Vagina (tissue), 2 donors: ENCODE results near the gene FAF2. TPM values are rescaled to one million over a fixed set of nuclear protein-coding genes. Genes with fewer than 3 reads are reported as not detected.

Experiments
- DNase-seq, 2 donors: peaks; one replicate each; pipeline ENCODE4 v3.0.0-alpha.2; 2017; ENCODE audit errors: extremely low spot score in 2 of 2
- H3K27ac ChIP-seq: fragments of 200-600 bp; sonication (generic); one replicate; pipeline ENCODE4 v1.5.1; 2019
- H3K27me3 ChIP-seq: fragments of 200-600 bp; sonication (generic); one replicate; pipeline ENCODE4 v1.5.1; 2019
- H3K36me3 ChIP-seq, 2 donors: fragments of 200-600 bp; sonication (generic); one replicate each; pipeline ENCODE4 v1.5.1; 2017 to 2019
- H3K4me1 ChIP-seq: fragments of 200-600 bp; sonication (generic); one replicate; pipeline ENCODE4 v1.5.1; 2019
- H3K4me3 ChIP-seq, 2 donors: fragments of 200-600 bp; sonication (generic); 1 replicate in 1 of 2; 2 replicates in 1 of 2; pipeline ENCODE4 v1.5.1; 2016 to 2019
- H3K9me3 ChIP-seq: fragments of 200-600 bp; sonication (generic); one replicate; pipeline ENCODE4 v1.5.1; 2019
- POLR2A ChIP-seq, 2 donors: fragments of 450-650 bp; IDR thresholded peaks; one replicate each; pipeline ENCODE4 v1.6.1; 2017; ENCODE audit warnings: antibody characterized with exemption in 2 of 2, mild to moderate bottlenecking in 2 of 2, moderate library complexity in 2 of 2
- POLR2AphosphoS5 ChIP-seq, 2 donors: sonication (generic); formaldehyde crosslinking; IDR thresholded peaks; one replicate each; pipeline ENCODE4 v1.9.0; 2017; ENCODE audit warnings: antibody characterized with exemption in 2 of 2, mild to moderate bottlenecking in 2 of 2, low read depth in 1 of 2; ENCODE audit not compliant: insufficient read depth in 1 of 2
- intact Hi-C: fragments of 100-400 bp; cut with DNase I; formaldehyde crosslinking; loops from one replicate; pipeline ENCODE4 v1.15.1; 2023
- total RNA-seq: library from RNA; depleted of rRNA; stranded (reverse); fragments of >200 nt; gene quantifications from one replicate; pipeline ENCODE4 v1.2.3, GENCODE V29; 2016
- TF ChIP-seq, protein P1 (sequence below), 3 experiments: fragments of 450-650 bp in 2 of 3; fragments of 200-600 bp in 1 of 3; sonication (generic) in 1 of 3; IDR thresholded peaks; one replicate each; pipeline ENCODE4 v1.5.1; 2017 to 2019; ENCODE audit warnings: antibody characterized with exemption in 3 of 3, mild to moderate bottlenecking in 2 of 3, moderate library complexity in 2 of 3

FAF2 gene
- total RNA-seq, 1 donor from 2014 or later, result 25.3 TPM

GRCh38 chr5:176463113-176463764 is 15.1 kb downstream of the FAF2 start:
- Histone ChIP-seq H3K9me3 (no peaks in the 10 kb centered on the region), H3K27me3 (no peaks in the 10 kb centered on the region), H3K27ac (no peak overlapping the region), H3K4me3 (no peak overlapping the region), H3K36me3 (no peaks in the 10 kb centered on the region), H3K4me1 (peaks cover 15% of the 10 kb centered on the region)
- intact Hi-C loops, result no loop called here
- DNase-seq, result no peak
- TF ChIP-seq POLR2A (IDR thresholded peaks at IDR 0.05) (no peak), POLR2AphosphoS5 (IDR thresholded peaks at IDR 0.05; ENCODE audit: insufficient read depth in 1 of 2, low read depth in 1 of 2) (no peak)
- TF ChIP-seq, protein P1, sequence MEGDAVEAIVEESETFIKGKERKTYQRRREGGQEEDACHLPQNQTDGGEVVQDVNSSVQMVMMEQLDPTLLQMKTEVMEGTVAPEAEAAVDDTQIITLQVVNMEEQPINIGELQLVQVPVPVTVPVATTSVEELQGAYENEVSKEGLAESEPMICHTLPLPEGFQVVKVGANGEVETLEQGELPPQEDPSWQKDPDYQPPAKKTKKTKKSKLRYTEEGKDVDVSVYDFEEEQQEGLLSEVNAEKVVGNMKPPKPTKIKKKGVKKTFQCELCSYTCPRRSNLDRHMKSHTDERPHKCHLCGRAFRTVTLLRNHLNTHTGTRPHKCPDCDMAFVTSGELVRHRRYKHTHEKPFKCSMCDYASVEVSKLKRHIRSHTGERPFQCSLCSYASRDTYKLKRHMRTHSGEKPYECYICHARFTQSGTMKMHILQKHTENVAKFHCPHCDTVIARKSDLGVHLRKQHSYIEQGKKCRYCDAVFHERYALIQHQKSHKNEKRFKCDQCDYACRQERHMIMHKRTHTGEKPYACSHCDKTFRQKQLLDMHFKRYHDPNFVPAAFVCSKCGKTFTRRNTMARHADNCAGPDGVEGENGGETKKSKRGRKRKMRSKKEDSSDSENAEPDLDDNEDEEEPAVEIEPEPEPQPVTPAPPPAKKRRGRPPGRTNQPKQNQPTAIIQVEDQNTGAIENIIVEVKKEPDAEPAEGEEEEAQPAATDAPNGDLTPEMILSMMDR (IDR thresholded peaks at IDR 0.05), result no peak

DNA sequence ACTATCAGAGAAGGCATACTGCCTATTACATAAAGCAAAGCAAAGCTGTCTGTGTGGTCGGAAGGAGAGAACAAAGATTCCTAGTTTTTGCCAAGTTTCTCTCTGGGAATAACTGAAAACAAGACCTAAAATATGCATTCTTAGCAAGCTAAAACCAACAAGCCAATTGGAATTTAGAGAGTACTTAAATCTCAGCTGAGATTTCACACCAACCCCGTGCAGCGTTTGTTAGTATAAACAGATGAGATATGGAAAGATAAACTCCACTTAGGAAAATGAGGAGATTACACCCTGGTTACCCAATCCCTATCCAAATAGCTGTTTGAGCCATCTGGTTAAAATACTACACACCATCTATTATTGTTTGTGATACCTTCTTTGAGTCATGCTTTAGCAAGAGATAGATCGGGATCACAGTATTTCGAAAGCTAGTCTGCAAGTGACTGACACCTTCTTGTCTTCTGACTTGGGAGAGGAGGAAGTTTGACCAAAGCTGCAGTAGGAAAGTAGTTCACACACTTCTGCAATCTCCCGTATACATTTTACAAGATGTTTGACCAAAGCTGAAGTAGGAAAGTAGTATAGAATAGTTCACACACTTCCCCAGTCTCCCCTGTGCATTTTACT is 18.2 kb downstream of the FAF2 start:
- H3K9me3 ChIP-seq, result no peaks in the 10 kb centered on the region
- H3K27ac ChIP-seq, result no peak overlapping the region
- DNase-seq, result no peak
- H3K4me1 ChIP-seq, result peaks cover 10% of the 10 kb centered on the region
- peaks cover 0 to 6% of the 10 kb centered on the region in 2 donors for H3K36me3 ChIP-seq
- no peak overlapping the region for H3K4me3 ChIP-seq
- no peak for TF ChIP-seq POLR2AphosphoS5 (IDR thresholded peaks at IDR 0.05; ENCODE audit: insufficient read depth in 1 of 2, low read depth in 1 of 2)
- TF ChIP-seq, protein P1 (IDR thresholded peaks at IDR 0.05), result no peak
- no peak for TF ChIP-seq POLR2A (IDR thresholded peaks at IDR 0.05)
- no peaks in the 10 kb centered on the region for H3K27me3 ChIP-seq
- intact Hi-C loops, result no loop called here

- intact Hi-C loops, result no loop called here
- Histone ChIP-seq H3K27ac (no peak overlapping the region), H3K9me3 (no peaks in the 10 kb centered on the region), H3K4me1 (peaks cover 10% of the 10 kb centered on the region), H3K36me3 (peaks cover 0 to 6% of the 10 kb centered on the region in 2 donors), H3K4me3 (no peak overlapping the region), H3K27me3 (no peaks in the 10 kb centered on the region)
- no peak for DNase-seq
- TF ChIP-seq, protein P1 (IDR thresholded peaks at IDR 0.05), result no peak
- TF ChIP-seq POLR2A (IDR thresholded peaks at IDR 0.05) (no peak), POLR2AphosphoS5 (IDR thresholded peaks at IDR 0.05; ENCODE audit: insufficient read depth in 1 of 2, low read depth in 1 of 2) (no peak)
Observed at GRCh38 chr5:176469296-176469695, 21.1 kb downstream of the FAF2 start.

- Histone ChIP-seq H3K27me3 (no peaks in the 10 kb centered on the region), H3K9me3 (no peaks in the 10 kb centered on the region), H3K36me3 (peaks cover 0 to 6% of the 10 kb centered on the region in 2 donors), H3K27ac (no peak overlapping the region), H3K4me1 (peaks cover 10% of the 10 kb centered on the region), H3K4me3 (no peak overlapping the region)
- no peak for TF ChIP-seq POLR2AphosphoS5 (IDR thresholded peaks at IDR 0.05; ENCODE audit: insufficient read depth in 1 of 2, low read depth in 1 of 2)
- DNase-seq, result no peak
- intact Hi-C loops, result no loop called here
Observed at GRCh38 chr5:176470539-176470938, 22.4 kb downstream of the FAF2 start.

- intact Hi-C loops, result no loop called here
- H3K27me3 ChIP-seq, result no peaks in the 10 kb centered on the region
- DNase-seq, result no peak
- no peak overlapping the region for H3K27ac ChIP-seq
- H3K9me3 ChIP-seq, result no peaks in the 10 kb centered on the region
- peaks cover 10% of the 10 kb centered on the region for H3K4me1 ChIP-seq
- H3K36me3 ChIP-seq, result peaks cover 0 to 6% of the 10 kb centered on the region in 2 donors
- H3K4me3 ChIP-seq, result no peak overlapping the region
- TF ChIP-seq POLR2A (IDR thresholded peaks at IDR 0.05) (no peak), POLR2AphosphoS5 (IDR thresholded peaks at IDR 0.05; ENCODE audit: insufficient read depth in 1 of 2, low read depth in 1 of 2) (no peak)
- TF ChIP-seq, protein P1 (IDR thresholded peaks at IDR 0.05), result no peak
Observed at GRCh38 chr5:176471098-176471497, 22.9 kb downstream of the FAF2 start.
